ENCODE data around the gene ADRA1B. TPM values are rescaled to one million over a fixed set of nuclear protein-coding genes. Genes with fewer than 3 reads are reported as not detected.

The ADRA1B gene
- total RNA-seq, 1 donor from 2014 or later = 0.57 TPM

- no peak overlapping the region for H3K27ac Mint-ChIP-seq
- H3K27me3 Mint-ChIP-seq = peaks cover 14% of the 10 kb centered on the region
- H3K4me3 Mint-ChIP-seq (ENCODE audit: low read depth) = no peak overlapping the region
- H3K36me3 Mint-ChIP-seq (ENCODE audit: insufficient read depth) = no peaks in the 10 kb centered on the region
- peaks cover 4% of the 10 kb centered on the region for H3K9me3 Mint-ChIP-seq (ENCODE audit: low read depth)
- no peak for TF ChIP-seq CTCF (IDR thresholded peaks at IDR 0.05; ENCODE audit: unreplicated experiment)
- no peaks in the 10 kb centered on the region for H3K4me1 Mint-ChIP-seq (ENCODE audit: low read depth)
- no peak for DNase-seq (ENCODE audit: low spot score, unreplicated experiment)
Observed at GRCh38 chr5:159937580-159937979, 21.3 kb downstream of the ADRA1B start.

- peaks cover 4% of the 10 kb centered on the region for H3K9me3 Mint-ChIP-seq (ENCODE audit: low read depth)
- no peaks in the 10 kb centered on the region for H3K36me3 Mint-ChIP-seq (ENCODE audit: insufficient read depth)
- no peak overlapping the region for H3K4me3 Mint-ChIP-seq (ENCODE audit: low read depth)
- no peak overlapping the region for H3K27ac Mint-ChIP-seq
- H3K4me1 Mint-ChIP-seq (ENCODE audit: low read depth) = peaks cover 7% of the 10 kb centered on the region
- DNase-seq (ENCODE audit: low spot score, unreplicated experiment) = no peak
- TF ChIP-seq CTCF (IDR thresholded peaks at IDR 0.05; ENCODE audit: unreplicated experiment) = no peak
- H3K27me3 Mint-ChIP-seq = peaks cover 17% of the 10 kb centered on the region
Observed at GRCh38 chr5:159943326-159943725, 27.0 kb downstream of the ADRA1B start.

- H3K36me3 Mint-ChIP-seq (ENCODE audit: insufficient read depth) = no peaks in the 10 kb centered on the region
- no peak for DNase-seq (ENCODE audit: low spot score, unreplicated experiment)
- H3K4me1 Mint-ChIP-seq (ENCODE audit: low read depth) = peaks cover 7% of the 10 kb centered on the region
- no peak for TF ChIP-seq CTCF (IDR thresholded peaks at IDR 0.05; ENCODE audit: unreplicated experiment)
- H3K27ac Mint-ChIP-seq = no peak overlapping the region
- H3K27me3 Mint-ChIP-seq = peaks cover 17% of the 10 kb centered on the region
- no peak overlapping the region for H3K4me3 Mint-ChIP-seq (ENCODE audit: low read depth)
- peaks cover 4% of the 10 kb centered on the region for H3K9me3 Mint-ChIP-seq (ENCODE audit: low read depth)
Observed at GRCh38 chr5:159944056-159944600, 27.8 kb downstream of the ADRA1B start.

- no peak for TF ChIP-seq CTCF (IDR thresholded peaks at IDR 0.05; ENCODE audit: unreplicated experiment)
- Mint-ChIP-seq H3K27ac (no peak overlapping the region), H3K9me3 (ENCODE audit: low read depth) (peaks cover 4% of the 10 kb centered on the region), H3K27me3 (peaks cover 14% of the 10 kb centered on the region), H3K4me1 (ENCODE audit: low read depth) (peaks cover 7% of the 10 kb centered on the region), H3K36me3 (ENCODE audit: insufficient read depth) (no peaks in the 10 kb centered on the region), H3K4me3 (ENCODE audit: low read depth) (no peak overlapping the region)
- no peak for DNase-seq (ENCODE audit: low spot score, unreplicated experiment)
Observed at GRCh38 chr5:159945359-159945758, 29.1 kb downstream of the ADRA1B start.

GRCh38 chr5:159947708-159948358 lies 31.6 kb downstream of the ADRA1B start:
- no peak overlapping the region for H3K27ac Mint-ChIP-seq

More at GRCh38 chr5:159947708-159948358, 31.6 kb downstream of the ADRA1B start:
- DNase-seq (ENCODE audit: low spot score, unreplicated experiment) = no peak
- TF ChIP-seq CTCF (IDR thresholded peaks at IDR 0.05; ENCODE audit: unreplicated experiment) = no peak
- H3K4me3 Mint-ChIP-seq (ENCODE audit: low read depth) = no peak overlapping the region
- no peaks in the 10 kb centered on the region for H3K9me3 Mint-ChIP-seq (ENCODE audit: low read depth)
- H3K36me3 Mint-ChIP-seq (ENCODE audit: insufficient read depth) = no peaks in the 10 kb centered on the region
- H3K27me3 Mint-ChIP-seq = peaks cover 15% of the 10 kb centered on the region
- H3K4me1 Mint-ChIP-seq (ENCODE audit: low read depth) = peaks cover 7% of the 10 kb centered on the region

Measured in progenitor cell of endocrine pancreas (in vitro differentiated cells).